ENCODE measurements around the gene GOSR2.

GRCh38 chr17:46898364-46898763, 24.6 kb upstream of the GOSR2 start:
- TF ChIP-seq POLR2AphosphoS5 (IDR thresholded peaks at IDR 0.05; ENCODE audit: low read depth, low read length) (no peak), TAF1 (IDR thresholded peaks at IDR 0.05; ENCODE audit: borderline replicate concordance, insufficient read depth, low read length) (no peak), REST (IDR thresholded peaks at IDR 0.05; ENCODE audit: insufficient read depth in 1 of 2, low read depth in 2 of 2, low read length in 2 of 2) (no peak), FOXP2 (optimal IDR thresholded peaks at IDR 0.05; ENCODE audit: borderline replicate concordance, extremely low read depth, extremely low read length, insufficient read depth) (no peak)
